GM15510 (cell line): ENCODE measurements around the gene COMMD4.

Source experiments
- POLR2A ChIP-seq: IDR thresholded peaks from 3 replicates; pipeline ENCODE4 v1.6.1; 2011; ENCODE audit warnings: borderline replicate concordance; ENCODE audit not compliant: insufficient read length; ENCODE audit errors: extremely low read depth

The COMMD4 gene

DNA sequence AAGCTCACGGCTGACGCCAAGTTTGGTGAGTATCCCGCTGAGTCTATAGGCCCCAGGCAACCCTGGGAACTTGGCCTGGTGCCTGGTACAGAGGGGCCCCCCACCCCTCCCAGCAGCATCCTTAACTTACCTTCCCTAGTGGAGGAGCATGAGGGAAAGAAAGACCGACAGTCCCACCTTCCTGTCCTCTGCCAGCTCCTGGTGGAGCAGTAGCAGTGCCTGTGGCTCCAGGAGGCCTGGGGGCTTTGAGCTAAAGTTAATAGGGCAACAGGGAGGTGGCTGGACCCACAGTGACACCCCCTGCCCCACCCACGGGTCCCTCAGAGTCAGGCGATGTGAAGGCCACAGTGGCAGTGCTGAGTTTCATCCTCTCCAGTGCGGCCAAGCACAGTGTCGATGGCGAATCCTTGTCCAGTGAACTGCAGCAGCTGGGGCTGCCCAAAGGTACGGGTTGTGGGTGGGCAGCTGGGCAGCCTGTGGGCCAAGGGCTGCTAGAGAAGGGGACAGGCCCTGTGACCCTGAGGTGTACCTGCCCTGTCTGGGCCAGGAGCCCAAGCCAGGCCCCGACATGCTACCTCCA lies 2.9 kb downstream of the COMMD4 start:
- TF ChIP-seq POLR2A, result no peak

DNA sequence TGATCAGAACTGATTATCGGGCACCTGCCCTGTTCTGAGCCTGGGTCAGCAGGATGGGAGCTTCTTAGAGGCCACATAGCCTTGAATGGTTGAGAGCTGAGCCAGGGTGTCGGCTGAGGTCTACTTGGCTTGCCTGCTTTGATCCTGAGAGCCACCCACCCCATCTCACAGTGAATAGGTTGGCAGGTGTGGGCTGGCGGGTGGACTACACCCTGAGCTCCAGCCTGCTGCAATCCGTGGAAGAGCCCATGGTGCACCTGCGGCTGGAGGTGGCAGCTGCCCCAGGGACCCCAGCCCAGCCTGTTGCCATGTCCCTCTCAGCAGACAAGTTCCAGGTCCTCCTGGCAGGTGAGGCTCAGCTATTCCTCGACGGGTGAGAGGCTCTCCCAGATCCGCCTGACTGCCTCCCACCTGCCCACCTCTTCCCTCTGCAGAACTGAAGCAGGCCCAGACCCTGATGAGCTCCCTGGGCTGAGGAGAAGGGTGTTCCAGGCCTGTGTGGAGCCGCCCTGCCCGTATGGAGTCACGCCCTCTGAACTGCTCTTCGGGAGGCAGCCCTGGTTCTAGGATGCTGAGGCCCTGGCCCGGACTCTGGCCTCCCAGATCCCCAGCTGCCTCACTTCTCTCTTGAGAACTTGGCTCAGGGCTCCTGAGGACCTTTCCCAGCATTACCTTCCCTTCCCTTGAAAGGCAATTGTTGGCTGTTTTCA lies 3.8 kb downstream of the COMMD4 start:
- no peak for TF ChIP-seq POLR2A

GRCh38 chr15:75342221-75342620 lies 6.4 kb downstream of the COMMD4 start:
- TF ChIP-seq POLR2A, result no peak

GRCh38 chr15:75346796-75347221 lies 10.9 kb downstream of the COMMD4 start, which contains the start of gene NEIL1:
Gene NEIL1 (plus strand): TSS chr15:75347039. CDS start chr15:75348906, 1,867 bp downstream.
- TF ChIP-seq POLR2A, result no peak

GRCh38 chr15:75347222-75348033 lies 11.6 kb downstream of the COMMD4 start:
- no peak for TF ChIP-seq POLR2A

- TF ChIP-seq POLR2A, result no peak
These were observed 12.2 kb downstream of the COMMD4 start for GRCh38 chr15:75348034-75348561.

DNA sequence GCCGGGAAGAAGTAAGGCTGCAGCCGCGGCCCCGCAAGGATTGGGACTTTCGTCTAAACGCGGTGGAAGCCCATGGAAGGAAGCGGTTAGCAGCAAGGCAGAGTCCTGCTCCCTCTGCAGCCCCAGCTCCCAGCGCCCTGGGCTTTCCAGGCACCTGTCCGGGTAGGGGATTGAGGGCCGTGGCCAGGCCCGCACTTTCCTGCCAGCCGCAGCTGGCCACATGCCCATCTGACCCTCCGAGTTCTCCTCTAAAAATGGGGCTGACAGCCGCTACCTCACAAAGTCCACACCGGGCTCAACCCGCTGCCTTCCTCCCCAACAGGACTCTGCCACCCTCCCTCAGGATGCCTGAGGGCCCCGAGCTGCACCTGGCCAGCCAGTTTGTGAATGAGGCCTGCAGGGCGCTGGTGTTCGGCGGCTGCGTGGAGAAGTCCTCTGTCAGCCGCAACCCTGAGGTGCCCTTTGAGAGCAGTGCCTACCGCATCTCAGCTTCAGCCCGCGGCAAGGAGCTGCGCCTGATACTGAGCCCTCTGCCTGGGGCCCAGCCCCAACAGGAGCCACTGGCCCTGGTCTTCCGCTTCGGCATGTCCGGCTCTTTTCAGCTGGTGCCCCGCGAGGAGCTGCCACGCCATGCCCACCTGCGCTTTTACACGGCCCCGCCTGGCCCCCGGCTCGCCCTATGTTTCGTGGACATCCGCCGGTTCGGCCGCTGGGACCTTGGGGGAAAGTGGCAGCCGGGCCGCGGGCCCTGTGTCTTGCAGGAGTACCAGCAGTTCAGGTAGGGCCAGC lies 12.9 kb downstream of the COMMD4 start:
- no peak for TF ChIP-seq POLR2A

GRCh38 chr15:75349851-75350588 lies 14.2 kb downstream of the COMMD4 start:
- TF ChIP-seq POLR2A, result no peak

GRCh38 chr15:75350601-75351361 lies 14.9 kb downstream of the COMMD4 start:
- TF ChIP-seq POLR2A, result no peak

DNA sequence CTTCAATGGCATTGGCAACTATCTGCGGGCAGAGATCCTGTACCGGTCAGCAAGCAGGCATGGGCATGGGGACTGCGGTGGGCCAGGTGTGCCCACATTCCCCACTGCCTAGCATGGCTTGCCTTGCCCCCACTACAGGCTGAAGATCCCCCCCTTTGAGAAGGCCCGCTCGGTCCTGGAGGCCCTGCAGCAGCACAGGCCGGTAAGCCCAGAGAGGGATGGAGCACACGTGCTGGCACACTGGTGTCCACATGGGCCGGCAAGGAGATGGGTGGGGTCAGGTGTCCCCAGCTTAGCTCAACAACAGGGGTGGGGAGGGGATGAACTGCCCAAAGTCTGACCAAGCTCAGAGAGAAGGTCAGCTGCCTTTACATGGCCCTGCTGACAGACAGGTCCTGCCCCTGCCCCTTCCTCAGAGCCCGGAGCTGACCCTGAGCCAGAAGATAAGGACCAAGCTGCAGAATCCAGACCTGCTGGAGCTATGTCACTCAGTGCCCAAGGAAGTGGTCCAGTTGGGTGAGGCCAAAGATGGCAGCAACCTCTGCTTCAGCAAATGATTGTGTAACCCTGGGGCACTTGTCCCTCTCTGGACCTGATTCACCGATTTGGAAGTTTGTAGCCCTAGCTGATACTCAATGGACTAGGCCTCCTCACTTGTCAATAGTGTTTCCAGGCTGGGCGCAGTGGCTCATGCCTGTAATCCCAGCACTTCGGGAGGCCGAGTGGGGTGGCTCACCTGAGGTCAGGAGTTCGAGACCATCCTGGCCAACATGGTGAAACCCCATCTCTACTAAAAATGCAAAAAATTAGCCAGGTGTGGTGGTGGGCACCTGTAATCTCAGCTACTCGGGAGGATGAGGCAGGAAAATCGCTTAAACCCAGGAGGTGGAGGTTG lies 16.6 kb downstream of the COMMD4 start:
- TF ChIP-seq POLR2A, result no peak

DNA sequence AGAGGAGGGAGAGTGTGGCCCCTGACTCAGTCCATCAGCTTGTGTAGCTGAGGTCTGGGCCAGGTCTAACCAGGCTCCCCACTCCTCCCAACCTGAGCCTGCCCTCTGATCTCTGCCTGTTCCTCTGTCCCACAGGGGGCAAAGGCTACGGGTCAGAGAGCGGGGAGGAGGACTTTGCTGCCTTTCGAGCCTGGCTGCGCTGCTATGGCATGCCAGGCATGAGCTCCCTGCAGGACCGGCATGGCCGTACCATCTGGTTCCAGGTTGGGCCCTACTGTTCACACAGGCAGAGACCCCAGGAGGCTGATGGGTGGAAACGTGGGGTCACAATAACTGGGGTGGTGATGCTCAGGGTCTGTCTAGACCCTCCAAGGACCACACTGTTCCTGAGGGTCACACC lies 17.7 kb downstream of the COMMD4 start:
- no peak for TF ChIP-seq POLR2A

GRCh38 chr15:75354454-75354853 lies 18.6 kb downstream of the COMMD4 start:
- TF ChIP-seq POLR2A, result no peak
